Measurements from ENCODE around the gene ATOSA.
A peak's percentile ranks its signal among the peaks of the same experiment; 100 is the strongest.

Gene ATOSA

GRCh38 chr15:52679232-52680040 is at the start of gene ATOSA:
ATOSA (minus strand) TSS chr15:52679388; CDS start chr15:52678021, 1,367 bp downstream.
- DNase-seq, result peak; percentile 37

- no peak for DNase-seq
Measured at GRCh38 chr15:52728899-52729298, 49.7 kb upstream of the ATOSA start.

- no peak for DNase-seq
Measured at GRCh38 chr15:52727815-52728214, 48.6 kb upstream of the ATOSA start.

- DNase-seq, result no peak
Measured at GRCh38 chr15:52726195-52726594, 47.0 kb upstream of the ATOSA start.

- DNase-seq, result no peak
Measured at GRCh38 chr15:52718551-52718950, 39.4 kb upstream of the ATOSA start.

- DNase-seq, result no peak
Measured at GRCh38 chr15:52717924-52718323, 38.7 kb upstream of the ATOSA start.

- no peak for DNase-seq
Measured at GRCh38 chr15:52717481-52717880, 38.3 kb upstream of the ATOSA start.

- no peak for DNase-seq
Measured at GRCh38 chr15:52716536-52716935, 37.3 kb upstream of the ATOSA start.

GRCh38 chr15:52715411-52715810 is 36.2 kb upstream of the ATOSA start:
- no peak for DNase-seq

GRCh38 chr15:52714968-52715367 is 35.8 kb upstream of the ATOSA start:
- no peak for DNase-seq

GRCh38 chr15:52710708-52711389 is 31.7 kb upstream of the ATOSA start:
- DNase-seq, result no peak

- DNase-seq, result no peak
Measured at GRCh38 chr15:52710050-52710707, 31.0 kb upstream of the ATOSA start.

- DNase-seq, result no peak
Measured at GRCh38 chr15:52709187-52709981, 30.2 kb upstream of the ATOSA start.

- DNase-seq, result no peak
Measured at GRCh38 chr15:52706091-52706490, 26.9 kb upstream of the ATOSA start.

GRCh38 chr15:52702390-52702789 is 23.2 kb upstream of the ATOSA start:
- no peak for DNase-seq

- no peak for DNase-seq
Measured at GRCh38 chr15:52699457-52699856, 20.3 kb upstream of the ATOSA start.

GRCh38 chr15:52698514-52698913 is 19.3 kb upstream of the ATOSA start:
- no peak for DNase-seq

GRCh38 chr15:52697051-52697450 is 17.9 kb upstream of the ATOSA start:
- no peak for DNase-seq

GRCh38 chr15:52695154-52695553 is 16.0 kb upstream of the ATOSA start:
- DNase-seq, result no peak

GRCh38 chr15:52689562-52689961 is 10.4 kb upstream of the ATOSA start:
- no peak for DNase-seq

- DNase-seq, result no peak
Measured at GRCh38 chr15:52683580-52683979, 4.4 kb upstream of the ATOSA start.

- DNase-seq, result no peak
Measured at GRCh38 chr15:52682781-52683180, 3.6 kb upstream of the ATOSA start.

GRCh38 chr15:52682200-52682599 is 3.0 kb upstream of the ATOSA start:
- no peak for DNase-seq

Data from NCI-H187 treated with DMSO at 0.1 percent for 48 hours (cell line).